Measurements from ENCODE around the gene TUT4. TPM values are rescaled to one million over a fixed set of nuclear protein-coding genes. Genes with fewer than 3 reads are reported as not detected.

Gene TUT4
- total RNA-seq, 1 donor from 2014 or later = 40.3 TPM

- DNase-seq (ENCODE audit: low spot score) = no peak
These were observed 80.5 kb downstream of the TUT4 start for GRCh38 chr1:52472384-52472783.

- no peak for DNase-seq (ENCODE audit: low spot score)
These were observed 83.8 kb downstream of the TUT4 start for GRCh38 chr1:52469108-52469507.

- no peak for DNase-seq (ENCODE audit: low spot score)
These were observed 89.0 kb downstream of the TUT4 start for GRCh38 chr1:52463891-52464290.

GRCh38 chr1:52461821-52462220, 91.1 kb downstream of the TUT4 start:
- no peak for DNase-seq (ENCODE audit: low spot score)

DNA sequence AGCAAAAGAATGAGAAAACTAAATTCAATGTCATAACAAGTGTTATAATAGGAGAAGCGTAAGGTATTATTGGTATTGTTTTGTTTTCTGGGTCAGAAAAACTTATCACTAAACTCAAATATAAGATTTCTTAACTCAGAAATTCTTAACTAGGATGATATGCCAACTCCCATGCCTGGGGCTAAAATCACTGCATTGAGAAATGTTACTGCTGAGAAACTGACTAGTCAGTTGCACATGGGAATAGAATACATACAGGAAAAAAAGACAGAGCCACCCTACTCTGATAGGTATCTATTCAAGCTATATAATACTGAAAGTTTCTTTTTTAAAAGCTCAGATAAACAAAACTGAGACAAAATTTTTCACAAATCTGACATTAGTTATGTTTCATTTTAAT, 92.2 kb downstream of the TUT4 start:
- DNase-seq (ENCODE audit: low spot score) = no peak

DNA sequence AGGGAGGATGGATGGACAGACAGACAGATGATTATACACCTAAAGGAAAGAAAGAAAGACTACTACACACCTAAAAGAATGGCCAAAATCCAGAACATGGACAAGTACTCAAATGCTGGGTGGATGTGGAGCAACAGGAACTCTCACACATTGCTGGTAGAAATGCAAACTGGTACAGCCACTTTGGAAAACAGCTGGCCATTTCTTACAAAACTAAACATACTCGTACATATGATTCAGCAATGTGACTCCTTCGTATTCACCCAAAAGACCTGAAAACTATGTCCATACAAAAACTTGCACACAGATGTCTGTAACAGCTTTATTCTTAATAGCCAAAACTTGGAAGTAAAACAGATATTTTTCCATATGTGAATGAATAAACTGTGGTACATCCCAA, 97.2 kb downstream of the TUT4 start:
- DNase-seq (ENCODE audit: low spot score) = no peak

DNA sequence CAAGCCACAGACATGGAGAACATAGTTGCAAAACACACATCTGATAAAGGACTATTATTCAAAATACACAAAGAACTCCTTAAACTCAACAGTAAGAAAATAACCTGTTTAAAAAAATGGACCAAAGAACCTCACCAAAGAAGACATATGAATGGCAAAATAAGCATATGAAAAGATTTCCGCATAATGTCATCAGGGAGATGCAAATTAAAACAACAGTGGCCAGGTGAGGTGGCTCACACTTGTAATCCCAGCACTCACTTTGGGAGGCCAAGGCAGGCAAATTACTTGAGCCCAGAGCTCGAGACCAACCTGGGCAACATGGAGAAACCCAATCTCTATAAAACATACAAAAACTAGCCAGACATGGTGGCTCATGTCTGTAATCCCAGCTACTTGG, 98.1 kb downstream of the TUT4 start:
- no peak for DNase-seq (ENCODE audit: low spot score)

DNA sequence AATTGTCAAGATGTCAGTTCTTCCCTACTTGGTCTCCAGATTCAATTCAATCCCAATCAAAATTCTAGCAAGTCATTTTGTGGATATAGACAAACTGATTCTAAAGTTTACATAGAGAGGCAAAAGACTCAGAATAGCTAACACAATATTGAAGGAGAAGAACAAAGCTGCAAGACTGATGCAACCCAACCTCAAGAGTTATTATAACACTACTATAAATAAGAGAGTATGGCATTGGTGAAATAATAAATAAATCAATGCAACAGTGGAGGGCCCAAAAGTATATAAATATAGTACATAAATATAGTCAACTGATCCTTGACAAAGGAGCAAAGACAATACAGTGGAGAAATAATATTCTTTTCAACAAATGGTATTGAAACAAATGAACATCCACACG, 98.8 kb downstream of the TUT4 start:
- no peak for DNase-seq (ENCODE audit: low spot score)

GRCh38 chr1:52444463-52444862, 108.4 kb downstream of the TUT4 start:
- DNase-seq (ENCODE audit: low spot score) = no peak

DNA sequence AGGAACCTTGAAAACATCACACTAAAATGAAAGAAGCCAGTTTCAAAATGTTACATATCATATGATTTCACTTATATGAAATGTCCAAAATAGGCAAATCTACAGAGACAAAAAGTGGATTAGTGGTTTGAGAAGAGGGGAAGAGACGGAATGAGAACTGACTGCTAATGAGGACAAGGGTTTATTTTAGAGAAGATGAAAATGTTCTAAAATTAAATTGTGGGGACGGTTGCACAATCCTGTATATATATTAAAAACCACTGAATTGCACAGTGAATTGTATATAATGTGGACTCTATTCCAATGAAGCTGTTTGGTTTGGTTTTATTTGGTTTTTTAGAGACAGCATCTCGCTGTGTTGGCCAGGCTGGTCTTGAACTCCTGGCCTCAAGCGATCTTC, 112.9 kb downstream of the TUT4 start:
- DNase-seq (ENCODE audit: low spot score) = no peak

GRCh38 chr1:52436817-52437216, 116.1 kb downstream of the TUT4 start:
- no peak for DNase-seq (ENCODE audit: low spot score)

GRCh38 chr1:52435650-52436049, 117.2 kb downstream of the TUT4 start:
- no peak for DNase-seq (ENCODE audit: low spot score)

- DNase-seq (ENCODE audit: low spot score) = no peak
These were observed 117.7 kb downstream of the TUT4 start for GRCh38 chr1:52435211-52435610.

DNA sequence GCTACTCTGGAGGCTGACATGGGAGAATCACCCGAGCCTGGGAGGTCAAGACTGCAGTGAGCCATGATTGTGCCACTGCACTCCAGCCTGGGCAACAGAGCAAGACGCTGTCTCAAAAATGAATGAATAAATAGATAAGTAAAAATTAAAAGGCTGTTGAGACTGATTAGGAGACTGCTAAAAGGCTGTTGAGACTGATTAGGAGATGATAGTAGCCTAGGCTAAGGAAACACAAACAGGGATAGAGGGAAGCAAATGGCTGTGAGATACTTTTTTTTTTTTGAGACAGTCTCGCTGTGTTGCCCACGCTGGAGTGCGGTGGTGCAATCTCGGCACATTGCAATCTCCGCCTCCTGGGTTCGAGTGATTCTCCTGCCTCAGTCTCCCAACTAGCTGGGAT, 120.1 kb downstream of the TUT4 start:
- no peak for DNase-seq (ENCODE audit: low spot score)

GRCh38 chr1:52427152-52427551, 125.7 kb downstream of the TUT4 start:
- DNase-seq (ENCODE audit: low spot score) = no peak

DNA sequence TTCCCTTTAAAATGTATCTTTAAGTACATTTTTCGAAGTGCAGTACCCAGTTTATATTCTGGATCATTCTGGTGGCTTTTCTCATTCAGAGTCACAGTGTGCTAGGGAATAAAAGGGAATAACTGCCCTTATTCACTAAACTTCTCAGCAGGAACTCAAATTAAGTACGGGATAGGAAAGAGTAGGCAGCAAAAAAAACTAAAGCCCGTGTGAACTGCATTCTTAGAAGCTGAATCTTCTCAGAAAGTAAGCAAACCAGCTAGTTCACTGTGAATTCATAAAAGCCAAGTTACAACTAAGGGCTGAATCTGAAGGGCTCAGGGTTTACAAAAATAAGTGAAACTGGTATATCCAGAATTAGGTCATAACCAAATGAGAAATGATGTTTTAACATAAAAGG, 126.5 kb downstream of the TUT4 start:
- DNase-seq (ENCODE audit: low spot score) = no peak

GRCh38 chr1:52424813-52425212, 128.1 kb downstream of the TUT4 start:
- no peak for DNase-seq (ENCODE audit: low spot score)

- DNase-seq (ENCODE audit: low spot score) = no peak
These were observed 128.7 kb downstream of the TUT4 start for GRCh38 chr1:52424231-52424636.

DNA sequence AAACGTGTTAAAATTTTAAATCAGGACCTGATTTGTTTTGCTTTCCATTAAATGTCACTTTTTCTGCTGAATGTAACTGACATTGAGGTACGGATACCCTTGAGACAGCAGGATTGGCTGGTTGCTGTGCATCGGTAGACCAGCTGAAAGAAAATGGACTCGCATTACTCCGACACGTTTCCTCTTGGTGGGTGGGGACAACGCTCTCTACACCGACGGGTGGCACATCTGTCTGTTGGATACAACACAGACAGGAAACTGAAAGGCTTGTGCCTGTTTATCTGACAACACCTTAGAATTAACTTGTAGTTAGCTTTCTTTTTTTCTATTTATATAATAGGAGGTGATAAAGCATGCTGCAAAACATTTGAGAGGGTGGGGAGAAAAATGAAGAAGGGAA, 129.1 kb downstream of the TUT4 start:
- DNase-seq (ENCODE audit: low spot score) = peak; percentile 12

GRCh38 chr1:52423055-52423454, 129.8 kb downstream of the TUT4 start:
- DNase-seq (ENCODE audit: low spot score) = no peak

DNA sequence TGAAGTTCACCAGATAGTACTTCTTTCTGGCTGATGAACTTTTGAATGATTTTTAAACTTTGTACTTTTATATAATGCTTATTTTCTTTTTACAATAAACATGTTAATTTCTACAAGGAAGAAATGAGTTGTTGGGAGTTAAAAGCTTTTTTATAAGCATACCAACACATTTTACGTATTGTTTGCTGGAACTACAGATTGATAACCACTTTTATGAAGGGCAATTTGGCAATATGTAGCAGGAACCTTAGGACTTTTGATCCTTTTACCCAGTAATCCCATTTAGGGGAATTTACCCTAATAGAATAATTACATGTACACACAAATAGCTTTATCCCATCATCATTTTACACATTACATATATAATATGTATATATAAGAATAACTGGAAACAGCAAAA, 132.2 kb downstream of the TUT4 start:
- DNase-seq (ENCODE audit: low spot score) = no peak

DNA sequence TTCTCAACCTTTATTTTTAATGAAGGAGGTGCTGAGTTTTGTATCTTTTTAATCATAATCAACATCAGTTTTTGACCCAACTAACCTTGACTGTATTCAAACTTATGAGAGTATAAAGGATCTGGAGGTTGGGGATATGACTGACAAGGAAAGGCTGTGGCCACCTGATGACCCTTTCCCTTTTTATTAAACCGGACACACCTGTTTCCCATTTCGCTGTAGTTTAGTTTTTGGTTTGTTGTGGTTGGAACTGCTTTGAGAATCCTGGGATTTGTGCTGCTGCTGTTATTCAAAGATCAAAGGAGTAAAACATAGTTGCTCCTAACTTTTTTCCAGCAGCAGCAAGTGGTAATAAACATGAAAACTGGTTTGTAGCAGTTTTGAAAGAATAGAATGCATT, 136.1 kb downstream of the TUT4 start:
- DNase-seq (ENCODE audit: low spot score) = no peak

GRCh38 chr1:52414942-52415341, 137.9 kb downstream of the TUT4 start:
- no peak for DNase-seq (ENCODE audit: low spot score)

DNA sequence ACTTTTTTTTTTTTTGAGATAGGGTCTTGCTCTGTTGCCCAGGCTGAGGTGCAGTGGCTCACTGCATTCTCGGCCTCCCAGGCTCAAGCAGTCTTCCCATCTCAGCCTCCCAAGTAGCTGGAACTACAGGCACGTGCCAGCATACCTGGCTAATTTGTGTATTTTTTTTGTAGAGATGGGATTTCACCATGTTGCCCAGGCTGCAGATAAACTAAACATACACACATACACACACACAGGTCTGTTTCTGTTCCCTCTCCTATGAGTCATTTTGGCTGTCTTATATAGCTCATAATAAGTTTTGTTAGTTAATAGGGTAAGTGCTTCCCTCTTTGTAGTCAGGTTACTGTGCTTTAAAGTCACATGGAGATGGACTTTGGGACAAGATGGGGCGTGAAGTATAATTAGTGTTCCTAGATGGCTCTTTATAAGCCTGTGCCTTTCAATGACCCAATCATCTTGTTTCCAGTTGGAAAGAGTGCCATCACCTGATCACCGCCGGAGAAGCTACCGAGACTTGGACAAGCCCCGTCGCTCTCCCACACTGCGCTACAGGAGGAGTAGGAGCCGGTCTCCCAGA, 139.4 kb downstream of the TUT4 start:
- no peak for DNase-seq (ENCODE audit: low spot score)

DNA sequence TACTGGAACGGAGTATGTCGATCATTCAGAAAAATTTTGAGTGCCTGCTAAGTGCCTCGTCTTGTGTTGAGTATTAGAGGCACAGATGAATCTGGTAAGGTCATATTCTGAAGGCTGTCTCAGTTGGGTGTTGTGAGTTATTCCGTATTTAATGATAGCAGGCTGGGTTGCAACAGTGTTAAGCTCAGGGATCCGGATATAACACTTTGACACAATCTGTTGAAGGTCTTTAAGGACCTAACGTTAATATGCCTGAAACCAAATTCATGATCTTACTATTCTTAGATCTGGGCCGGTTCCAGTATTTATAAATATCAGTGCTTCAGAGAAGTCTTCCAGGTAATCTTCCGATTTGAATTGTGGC, 147.9 kb downstream of the TUT4 start:
- no peak for DNase-seq (ENCODE audit: low spot score)

Measured in mucosa of gallbladder (tissue), 1 donor.